DOHH2 (cell line): ENCODE measurements around the gene MGMT.

Experiments
- CTCF ChIP-seq: fragments of 200-600 bp; sonication (generic); IDR thresholded peaks from one replicate; pipeline ENCODE4 v1.5.1; 2014; ENCODE audit warnings: antibody characterized with exemption, mild to moderate bottlenecking, low read depth, low read length; ENCODE audit not compliant: poor library complexity, severe bottlenecking
- EZH2phosphoT487 ChIP-seq: fragments of 200-600 bp; sonication (generic); IDR thresholded peaks from 2 replicates; pipeline ENCODE4 v1.6.1; 2017; ENCODE audit warnings: borderline replicate concordance, mild to moderate bottlenecking, antibody characterized with exemption, low read length, moderate library complexity, mixed read lengths

GRCh38 chr10:129580901-129581300 lies 113.9 kb downstream of the MGMT start:
- TF ChIP-seq CTCF (no peak), EZH2phosphoT487 (no peak)
